ENCODE results near the gene HORMAD2. TPM values are rescaled to one million over a fixed set of nuclear protein-coding genes. Genes with fewer than 3 reads are reported as not detected.
A peak's percentile ranks its signal among the peaks of the same experiment; 100 is the strongest.
"Not testable (repeated sequence)": the region's sequence is repeated elsewhere in the genome, so short reads cannot be mapped to it uniquely, and the experiment has no call there.

Gene HORMAD2
- total RNA-seq, 1 experiment from 2014 or later = not detected

- H2AFZ ChIP-seq (ENCODE audit: low read length) = no peak overlapping the region
- peaks cover 3% of the 10 kb centered on the region; the same call in 1 of the 2 replicates for H3K9me3 ChIP-seq (ENCODE audit: low read length)
- no TSS peak for BruUV-seq (replicated peaks)
- H3K27me3 ChIP-seq (ENCODE audit: low read length) = no peaks in the 10 kb centered on the region
- ATAC-seq (no peak), DNase-seq (no peak)
- peak overlapping the region; percentile 92; the same call in 1 of the 2 replicates for H3K9ac ChIP-seq (ENCODE audit: low read length)
- H3K79me2 ChIP-seq (ENCODE audit: low read length) = peaks cover 6% of the 10 kb centered on the region; the same call in 1 of the 2 replicates
- ChIA-PET CTCF (no interaction called here), POLR2A (ENCODE audit: unreplicated experiment) (interaction anchor here (0.6 kb wide), 1 partner anchor 14 kb away, joined by 5 read pairs; no protein-coding TSS in a partner anchor)
- TF ChIP-seq, protein P1, sequence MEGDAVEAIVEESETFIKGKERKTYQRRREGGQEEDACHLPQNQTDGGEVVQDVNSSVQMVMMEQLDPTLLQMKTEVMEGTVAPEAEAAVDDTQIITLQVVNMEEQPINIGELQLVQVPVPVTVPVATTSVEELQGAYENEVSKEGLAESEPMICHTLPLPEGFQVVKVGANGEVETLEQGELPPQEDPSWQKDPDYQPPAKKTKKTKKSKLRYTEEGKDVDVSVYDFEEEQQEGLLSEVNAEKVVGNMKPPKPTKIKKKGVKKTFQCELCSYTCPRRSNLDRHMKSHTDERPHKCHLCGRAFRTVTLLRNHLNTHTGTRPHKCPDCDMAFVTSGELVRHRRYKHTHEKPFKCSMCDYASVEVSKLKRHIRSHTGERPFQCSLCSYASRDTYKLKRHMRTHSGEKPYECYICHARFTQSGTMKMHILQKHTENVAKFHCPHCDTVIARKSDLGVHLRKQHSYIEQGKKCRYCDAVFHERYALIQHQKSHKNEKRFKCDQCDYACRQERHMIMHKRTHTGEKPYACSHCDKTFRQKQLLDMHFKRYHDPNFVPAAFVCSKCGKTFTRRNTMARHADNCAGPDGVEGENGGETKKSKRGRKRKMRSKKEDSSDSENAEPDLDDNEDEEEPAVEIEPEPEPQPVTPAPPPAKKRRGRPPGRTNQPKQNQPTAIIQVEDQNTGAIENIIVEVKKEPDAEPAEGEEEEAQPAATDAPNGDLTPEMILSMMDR (conservative IDR thresholded peaks at IDR 0.05; ENCODE audit: low read depth, low read length) = no peak
- TF ChIP-seq EZH2 (IDR thresholded peaks at IDR 0.05; ENCODE audit: low read length, unreplicated experiment) = no peak
- H3F3A ChIP-seq (ENCODE audit: low read length, unreplicated experiment) = peaks cover 19% of the 10 kb centered on the region
- no peaks in the 10 kb centered on the region for H4K20me1 ChIP-seq (ENCODE audit: low read length)
- H3K27ac ChIP-seq (ENCODE audit: low read length) = peak overlapping the region; percentile 99
- H3K4me2 ChIP-seq (ENCODE audit: low read length) = no peak overlapping the region
- peaks cover 56% of the 10 kb centered on the region for H3K4me1 ChIP-seq (ENCODE audit: insufficient read depth, low read length)
- H3K36me3 ChIP-seq (ENCODE audit: low read depth, low read length) = no peaks in the 10 kb centered on the region
- intact Hi-C loops (cut with micrococcal nuclease) = no loop called here
- H3K4me3 ChIP-seq (ENCODE audit: low read length) = no peak overlapping the region
- no peaks in the 10 kb centered on the region for H3K9me2 ChIP-seq (replicated peaks; ENCODE audit: low read length)
These were observed 118.7 kb downstream of the HORMAD2 start for GRCh38 chr22:30198921-30199320.

- Histone ChIP-seq H3K27ac (ENCODE audit: low read length) (peak overlapping the region; percentile 100), H3K9ac (ENCODE audit: low read length) (peak overlapping the region; percentile 97; the same call in 1 of the 2 replicates), H3K4me1 (ENCODE audit: insufficient read depth, low read length) (peaks cover 53% of the 10 kb centered on the region), H3F3A (ENCODE audit: low read length, unreplicated experiment) (peaks cover 25% of the 10 kb centered on the region), H3K79me2 (ENCODE audit: low read length) (peaks cover 15% of the 10 kb centered on the region; the same call in 1 of the 2 replicates)
- intact Hi-C loops (cut with micrococcal nuclease); POLR2A ChIA-PET (ENCODE audit: unreplicated experiment); ATAC-seq; H3K36me3 ChIP-seq (ENCODE audit: low read depth, low read length); H3K4me2 ChIP-seq (ENCODE audit: low read length); H3K27me3 ChIP-seq (ENCODE audit: low read length); H3K9me2 ChIP-seq (replicated peaks; ENCODE audit: low read length); H3K9me3 ChIP-seq (ENCODE audit: low read length); BruUV-seq (replicated peaks); H4K20me1 ChIP-seq (ENCODE audit: low read length); CTCF ChIA-PET; DNase-seq; H2AFZ ChIP-seq (ENCODE audit: low read length); H3K4me3 ChIP-seq (ENCODE audit: low read length): not testable (repeated sequence)
These were observed 120.6 kb downstream of the HORMAD2 start for GRCh38 chr22:30200905-30201304.

DNA sequence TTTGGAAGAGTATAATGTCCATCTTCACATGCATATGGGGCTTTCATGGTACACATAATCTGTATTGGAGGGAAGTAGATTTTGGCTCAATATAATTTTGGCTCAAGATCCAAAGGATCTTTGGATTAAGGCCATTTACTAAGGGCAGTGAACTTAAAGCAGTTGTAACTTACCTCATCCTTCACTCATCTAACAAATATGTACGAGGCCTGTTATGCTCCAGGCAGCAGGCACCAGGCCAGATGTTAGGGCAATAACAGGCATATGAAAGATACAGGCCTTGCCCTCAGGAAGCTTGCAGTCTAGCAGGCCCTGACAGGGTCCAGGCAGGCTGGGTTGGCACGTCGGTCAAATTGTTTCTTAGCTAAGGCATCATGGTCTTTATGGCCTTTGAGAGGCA is 121.7 kb downstream of the HORMAD2 start:
- no peak overlapping the region for H3K4me2 ChIP-seq (ENCODE audit: low read length)
- H2AFZ ChIP-seq (ENCODE audit: low read length) = no peak overlapping the region
- H3K9me3 ChIP-seq (ENCODE audit: low read length) = peaks cover 3% of the 10 kb centered on the region; the same call in 1 of the 2 replicates
- no peak for TF ChIP-seq EZH2phosphoT487 (IDR thresholded peaks at IDR 0.05; ENCODE audit: borderline replicate concordance, low read length)
- TF ChIP-seq, protein P1 (conservative IDR thresholded peaks at IDR 0.05; ENCODE audit: low read depth, low read length) = no peak
- no peak for TF ChIP-seq EZH2 (IDR thresholded peaks at IDR 0.05; ENCODE audit: low read length, unreplicated experiment)
- POLR2A ChIA-PET (ENCODE audit: unreplicated experiment) = interaction anchor here (0.6 to 0.7 kb wide), 2 partner anchors 8 to 23 kb away, joined by 3 read pairs; no protein-coding TSS in a partner anchor
- peaks cover 15% of the 10 kb centered on the region; the same call in 1 of the 2 replicates for H3K79me2 ChIP-seq (ENCODE audit: low read length)
- DNase-seq = peak; percentile 78
- ATAC-seq = no peak
- peaks cover 56% of the 10 kb centered on the region for H3K4me1 ChIP-seq (ENCODE audit: insufficient read depth, low read length)
- H3K4me3 ChIP-seq (ENCODE audit: low read length) = no peak overlapping the region
- CTCF ChIA-PET = no interaction called here
- H3K27ac ChIP-seq (ENCODE audit: low read length) = peak overlapping the region; percentile 100
- H4K20me1 ChIP-seq (ENCODE audit: low read length) = no peaks in the 10 kb centered on the region
- H3K9me2 ChIP-seq (replicated peaks; ENCODE audit: low read length) = no peaks in the 10 kb centered on the region
- BruUV-seq (replicated peaks) = no TSS peak
- H3K9ac ChIP-seq (ENCODE audit: low read length) = peak overlapping the region; percentile 97
- H3F3A ChIP-seq (ENCODE audit: low read length, unreplicated experiment) = peaks cover 27% of the 10 kb centered on the region
- no peaks in the 10 kb centered on the region for H3K27me3 ChIP-seq (ENCODE audit: low read length)
- intact Hi-C loops (cut with micrococcal nuclease) = no loop called here
- H3K36me3 ChIP-seq (ENCODE audit: low read depth, low read length) = no peaks in the 10 kb centered on the region

All from PC-3 (cell line).